Effector CD4-positive, alpha-beta T cell (primary cell): ENCODE results near the gene ZNF175.

Experiments
- DNase-seq: peaks from one replicate; pipeline ENCODE4 v3.0.0-alpha.2; 2020
- total RNA-seq: gene quantifications from one replicate; lab custom pipeline; 2026; lab: John Stamatoyannopoulos, UW

Gene ZNF175
- total RNA-seq, result 6.4 reads per million, percentile 24 among the genes with 10 or more reads in this experiment

- peak; percentile 72 for DNase-seq
These were observed at the start of gene ZNF175 for GRCh38 chr19:51570962-51571575. Gene ZNF175, plus strand, starts transcription at chr19:51571283. Its CDS starts 2,047 bp downstream, at chr19:51573330.

GRCh38 chr19:51521357-51521756, 49.7 kb upstream of the ZNF175 start:
- no peak for DNase-seq

GRCh38 chr19:51521781-51522180, 49.3 kb upstream of the ZNF175 start:
- DNase-seq, result no peak

DNA sequence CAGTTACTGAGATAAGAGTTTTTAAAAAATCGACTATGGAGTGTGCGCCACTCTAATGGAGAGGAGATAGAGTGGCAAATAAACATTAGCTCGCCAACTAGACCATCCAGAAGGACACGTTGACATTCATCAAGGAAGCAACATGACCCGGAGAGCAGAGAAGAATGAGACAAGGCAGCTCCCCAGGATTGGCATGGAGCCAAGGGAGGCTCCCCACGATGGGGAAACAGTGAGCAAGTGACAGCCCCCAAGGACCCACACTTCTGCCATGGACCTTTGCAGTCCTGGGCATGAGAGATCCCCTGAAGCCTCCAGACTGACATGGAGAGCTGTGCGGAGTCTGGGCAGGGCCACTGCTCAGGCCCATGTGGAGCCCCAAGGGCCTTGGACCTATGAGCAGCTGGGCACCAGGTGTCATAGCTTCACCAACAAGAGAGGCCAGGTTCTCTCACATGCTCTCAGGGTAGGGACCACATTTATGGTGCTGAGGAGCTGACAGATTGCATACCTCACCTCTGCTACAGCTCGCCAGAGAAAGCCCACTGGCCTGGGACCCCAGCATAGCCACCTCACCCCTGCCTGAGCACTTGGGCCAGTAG, 46.3 kb upstream of the ZNF175 start:
- DNase-seq, result no peak

DNA sequence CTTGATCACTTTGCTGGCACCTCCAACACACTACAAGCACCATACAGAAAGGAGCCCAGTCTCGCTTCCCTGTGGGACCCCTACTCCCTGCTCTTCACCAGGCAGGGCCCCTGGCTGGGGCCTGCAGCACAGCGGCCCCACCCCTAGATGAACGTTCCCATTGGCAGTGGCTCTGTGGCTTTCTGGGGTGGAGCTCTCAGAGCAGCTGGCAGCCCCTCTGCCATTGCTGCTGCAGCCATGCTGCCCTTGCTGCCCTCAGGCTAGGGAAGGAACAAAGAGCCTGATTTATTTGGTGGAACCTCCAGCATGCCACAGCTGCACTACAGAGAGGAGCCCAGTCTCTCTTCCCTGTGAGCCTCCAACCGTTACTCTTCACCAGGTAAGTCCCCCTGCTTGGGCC, 45.4 kb upstream of the ZNF175 start:
- no peak for DNase-seq

DNA sequence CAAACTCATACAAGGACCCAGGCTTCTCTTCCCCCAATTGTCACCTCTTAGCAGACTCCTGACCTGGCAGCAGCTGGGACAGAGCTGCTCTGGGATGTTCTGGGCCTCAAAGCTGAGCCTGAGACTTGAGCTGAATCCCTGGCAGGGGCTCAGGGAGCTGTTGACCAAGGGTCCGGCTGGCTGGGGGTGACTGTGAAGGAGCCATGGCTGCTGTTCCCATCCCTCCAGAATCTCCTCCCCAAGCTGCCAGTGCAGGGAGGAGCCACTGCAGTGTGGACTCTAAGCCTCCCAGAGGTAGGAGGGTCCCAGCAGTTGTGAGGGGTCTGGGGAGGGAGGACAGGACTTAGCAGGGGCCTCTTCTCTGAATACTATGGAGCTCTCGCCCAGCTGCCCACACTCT, 41.8 kb upstream of the ZNF175 start:
- DNase-seq, result no peak

DNA sequence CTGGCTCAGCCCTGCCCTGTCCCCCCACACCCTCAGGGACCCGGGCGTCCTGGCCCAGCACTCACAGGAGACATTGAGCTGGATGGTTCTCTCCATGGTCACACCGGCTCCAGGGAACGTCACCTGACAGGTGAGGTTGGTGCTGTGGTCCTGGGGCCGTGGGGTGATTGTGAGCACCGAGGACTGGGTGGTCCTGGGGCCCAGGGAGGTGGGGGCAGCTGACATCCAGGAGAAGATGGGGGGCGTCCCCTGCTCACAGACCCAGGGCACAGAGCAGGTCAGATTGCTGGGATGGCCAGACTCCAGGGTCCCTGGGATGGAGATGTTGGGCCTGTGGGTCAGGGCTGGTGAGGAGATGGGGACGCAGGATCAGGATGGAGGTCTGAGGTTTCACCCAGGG, 40.5 kb upstream of the ZNF175 start:
- no peak for DNase-seq

DNA sequence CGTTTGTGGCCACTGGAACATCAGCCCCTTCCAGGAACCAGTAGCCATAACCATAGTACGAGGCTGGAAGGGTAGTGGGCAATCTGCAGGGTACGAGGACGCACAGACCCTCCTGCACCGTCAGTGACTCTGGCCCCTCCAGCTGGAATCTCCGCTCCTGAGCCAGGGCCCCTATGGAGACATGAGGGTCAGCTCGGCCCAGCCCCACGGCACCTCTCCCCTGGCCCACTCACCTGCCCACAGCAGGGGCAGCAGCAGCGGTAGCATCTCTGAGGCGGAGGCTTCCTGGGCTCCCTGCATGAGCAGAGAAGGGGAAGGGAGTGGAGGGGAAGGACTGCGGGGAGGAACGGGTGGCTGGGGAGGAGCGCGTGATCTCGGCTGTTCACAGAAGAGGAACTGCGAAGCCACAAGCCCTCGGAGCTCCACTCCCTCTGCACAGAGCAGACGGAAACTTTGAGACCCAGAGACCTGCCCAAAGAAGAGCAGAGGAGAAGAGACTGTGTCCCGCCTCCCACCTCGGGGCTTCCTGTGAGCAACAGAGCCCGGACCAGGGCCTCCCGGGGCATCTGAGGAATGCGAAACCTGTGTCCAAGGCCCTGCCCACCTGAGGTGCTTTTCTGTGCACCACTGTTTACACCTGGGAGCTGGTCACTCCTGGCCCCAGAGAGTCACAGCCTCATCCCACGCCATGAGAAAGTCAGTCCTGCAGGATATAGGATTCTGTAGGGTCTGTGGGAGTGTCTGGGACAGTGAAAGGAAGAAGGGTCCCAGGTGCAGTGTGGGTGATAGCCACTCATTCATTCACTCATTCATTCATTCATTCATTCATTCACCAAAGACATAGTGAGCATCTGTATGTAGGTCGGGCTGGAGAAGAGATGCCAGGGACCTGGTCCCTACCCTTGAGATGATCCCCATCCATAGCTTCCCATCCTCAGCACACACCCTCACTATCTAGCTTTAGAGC, 39.5 kb upstream of the ZNF175 start, which contains the start of gene SIGLEC6:
Gene SIGLEC6, minus strand, starts transcription at position 322 of the 967 bp plus-strand sequence. Its CDS starts 22 bp downstream, at position 300.
- DNase-seq, result no peak

DNA sequence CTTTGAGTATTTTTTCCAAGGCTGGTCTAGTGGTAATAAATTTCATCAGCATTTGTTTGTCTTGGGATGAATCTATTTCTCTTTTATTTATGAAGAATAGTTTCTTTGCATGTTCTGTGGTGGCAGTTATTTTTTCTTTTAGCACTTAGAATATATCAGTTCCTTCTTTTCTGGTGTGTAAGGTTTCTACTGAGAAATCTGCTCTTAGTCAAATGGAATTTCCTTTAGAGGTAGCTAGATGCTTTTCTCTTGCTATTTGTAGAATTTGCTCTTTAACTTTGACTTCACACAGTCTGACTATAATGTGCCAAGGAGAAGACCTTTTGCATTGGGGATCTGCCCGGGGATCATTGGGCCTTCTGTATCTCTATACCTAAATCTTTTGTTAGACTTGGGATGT, 35.5 kb upstream of the ZNF175 start:
- DNase-seq, result no peak

GRCh38 chr19:51539821-51540366, 31.2 kb upstream of the ZNF175 start:
- no peak for DNase-seq

GRCh38 chr19:51541458-51542357, 29.4 kb upstream of the ZNF175 start:
- DNase-seq, result no peak

DNA sequence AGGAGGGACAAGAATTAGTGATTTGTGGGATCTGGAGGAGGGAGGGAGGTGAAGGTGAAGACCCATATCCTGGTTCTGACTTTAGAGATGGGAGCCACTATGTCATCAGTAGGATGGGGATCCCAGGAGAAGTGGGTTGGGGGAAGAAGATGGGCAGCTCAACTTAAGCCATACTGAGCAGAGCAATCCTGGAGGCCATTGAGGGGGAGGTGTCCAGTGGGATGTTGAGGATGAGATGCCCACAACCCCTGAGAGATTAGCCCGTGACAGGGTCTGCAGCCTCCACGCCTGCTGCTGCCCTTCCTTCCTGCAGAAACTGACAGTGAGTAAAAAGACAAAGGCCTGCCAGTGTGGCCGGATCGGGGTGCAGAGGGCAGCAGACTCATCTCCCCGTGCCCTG, 28.4 kb upstream of the ZNF175 start:
- DNase-seq, result no peak

- DNase-seq, result no peak
These were observed 27.0 kb upstream of the ZNF175 start for GRCh38 chr19:51544038-51544437.

- DNase-seq, result no peak
These were observed 24.9 kb upstream of the ZNF175 start for GRCh38 chr19:51546107-51546649.

GRCh38 chr19:51546650-51547396, 24.3 kb upstream of the ZNF175 start:
- no peak for DNase-seq

- no peak for DNase-seq
These were observed 23.5 kb upstream of the ZNF175 start for GRCh38 chr19:51547397-51548212.

GRCh38 chr19:51548213-51548651, 22.9 kb upstream of the ZNF175 start:
- no peak for DNase-seq

GRCh38 chr19:51548891-51549305, 22.2 kb upstream of the ZNF175 start:
- DNase-seq, result no peak

- DNase-seq, result no peak
These were observed 21.4 kb upstream of the ZNF175 start for GRCh38 chr19:51549533-51550324.
